H1 (cell line): ENCODE measurements around the gene RHBDF2.

Experiments
- CTCF ChIP-seq, 3 experiments: IDR thresholded peaks; 1 replicate in 2 of 3; 2 replicates in 1 of 3; pipeline versions ENCODE4 v1.5.1 to v1.6.1; 2011; ENCODE audit warnings: low read length in 3 of 3, mild to moderate bottlenecking in 3 of 3, inconsistent platforms in 2 of 3, low read depth in 1 of 3, moderate library complexity in 1 of 3; ENCODE audit not compliant: insufficient read depth in 1 of 3; ENCODE audit errors: control extremely low read depth in 1 of 3
- EP300 ChIP-seq, 2 experiments: IDR thresholded peaks; 1 replicate in 1 of 2; 2 replicates in 1 of 2; pipeline ENCODE4 v1.6.1; 2011 to 2012; ENCODE audit warnings: low read depth in 2 of 2, low read length in 2 of 2, mild to moderate bottlenecking in 2 of 2, borderline replicate concordance in 1 of 2, inconsistent platforms in 1 of 2, moderate library complexity in 1 of 2
- EZH2 ChIP-seq: fragments of 200-600 bp; sonication (generic); IDR thresholded peaks from 2 replicates; pipeline ENCODE4 v1.7.1; 2012; ENCODE audit warnings: low read depth, mild to moderate bottlenecking, moderate library complexity, low read length, inconsistent platforms; ENCODE audit not compliant: severe bottlenecking
- MAX ChIP-seq: IDR thresholded peaks from 2 replicates; pipeline ENCODE4 v1.6.1; 2012; ENCODE audit warnings: inconsistent platforms
- POLR2AphosphoS5 ChIP-seq: IDR thresholded peaks from 2 replicates; pipeline ENCODE4 v1.6.1; 2011; ENCODE audit warnings: low read depth, low read length
- RNF2 ChIP-seq: fragments of 200-900, 300-1000 bp; sonication (generic); IDR thresholded peaks from 2 replicates; pipeline ENCODE4 v1.7.1; 2016; ENCODE audit warnings: borderline replicate concordance, low read depth, mild to moderate bottlenecking, antibody characterized with exemption, low read length; ENCODE audit not compliant: poor library complexity, severe bottlenecking; ENCODE audit errors: missing control alignments
- SIN3A ChIP-seq, 2 experiments: IDR thresholded peaks in 1 of 2; conservative IDR thresholded peaks in 1 of 2; 2 replicates each; pipeline ENCODE4 v1.6.1; 2011 to 2012; ENCODE audit warnings: low read length in 2 of 2, improper control_type of control experiment in 1 of 2, low read depth in 1 of 2, mild to moderate bottlenecking in 1 of 2

GRCh38 chr17:76421044-76421407 lies 80.2 kb downstream of the RHBDF2 start:
- TF ChIP-seq POLR2AphosphoS5 (no peak), CTCF (IDR thresholded peaks at IDR 0.05; ENCODE audit: control extremely low read depth in 1 of 3, insufficient read depth in 1 of 3, low read depth in 1 of 3, low read length in 3 of 3) (no peak), EP300 (IDR thresholded peaks at IDR 0.05; ENCODE audit: borderline replicate concordance in 1 of 2, low read depth in 2 of 2, low read length in 2 of 2) (no peak), RNF2 (no peak), EZH2 (no peak), MAX (no peak), SIN3A (conservative IDR thresholded peaks at IDR 0.05 in 1 of 2, IDR thresholded peaks at IDR 0.05 in 1 of 2; ENCODE audit: low read depth in 1 of 2, low read length in 2 of 2) (no peak)
